ENCODE data around the gene CCDC40. TPM values are rescaled to one million over a fixed set of nuclear protein-coding genes. Genes with fewer than 3 reads are reported as not detected.

CCDC40 gene
- total and polyA plus RNA-seq, 12 donors: 2.1 to 15.7 (median 6.0) TPM

DNA sequence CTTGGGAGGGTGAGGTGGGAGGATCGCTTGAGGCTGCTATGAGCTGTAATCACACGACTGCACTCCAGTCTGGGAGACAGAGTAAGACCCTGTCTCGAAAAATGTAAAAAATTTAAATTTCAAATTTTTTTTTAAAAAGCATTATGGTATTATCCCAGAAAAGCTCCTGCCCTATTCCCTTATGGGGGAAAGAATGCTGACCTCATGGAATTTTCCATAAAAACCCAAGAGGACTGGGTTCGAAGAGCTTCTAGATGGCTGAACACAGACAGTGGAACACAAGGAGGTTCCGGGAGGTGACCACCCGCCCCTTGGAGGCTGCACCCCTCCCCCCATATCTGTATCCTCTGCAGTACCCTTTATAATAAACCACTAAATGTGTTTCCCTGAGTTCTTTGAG lies 106.5 kb downstream of the CCDC40 start:
- intact Hi-C loops (cut with DNase I): loop anchor here in 1 of 2 donors (10.0 kb wide), 1 partner anchor 242 kb away; no protein-coding TSS in a partner anchor
- no peak for DNase-seq
- H3K27me3 ChIP-seq: no peaks in the 10 kb centered on the region
- peaks cover 16 to 28% of the 10 kb centered on the region in 2 donors for H3K4me1 ChIP-seq (replicated peaks in 1 of 2)
- WGBS, 4 donors: 86 to 93% (median 91%) methylated on average over 6 of the region's 6 CpGs
- H3K27ac ChIP-seq: no peak overlapping the region
- peaks cover 0 to 62% of the 10 kb centered on the region in 2 donors for H3K36me3 ChIP-seq (replicated peaks in 1 of 2)
- H3K9me3 ChIP-seq (replicated peaks in 1 of 3): no peaks in the 10 kb centered on the region
- no peak overlapping the region for H3K4me3 ChIP-seq
- no peak for TF ChIP-seq POLR2A (IDR thresholded peaks at IDR 0.05)

DNA sequence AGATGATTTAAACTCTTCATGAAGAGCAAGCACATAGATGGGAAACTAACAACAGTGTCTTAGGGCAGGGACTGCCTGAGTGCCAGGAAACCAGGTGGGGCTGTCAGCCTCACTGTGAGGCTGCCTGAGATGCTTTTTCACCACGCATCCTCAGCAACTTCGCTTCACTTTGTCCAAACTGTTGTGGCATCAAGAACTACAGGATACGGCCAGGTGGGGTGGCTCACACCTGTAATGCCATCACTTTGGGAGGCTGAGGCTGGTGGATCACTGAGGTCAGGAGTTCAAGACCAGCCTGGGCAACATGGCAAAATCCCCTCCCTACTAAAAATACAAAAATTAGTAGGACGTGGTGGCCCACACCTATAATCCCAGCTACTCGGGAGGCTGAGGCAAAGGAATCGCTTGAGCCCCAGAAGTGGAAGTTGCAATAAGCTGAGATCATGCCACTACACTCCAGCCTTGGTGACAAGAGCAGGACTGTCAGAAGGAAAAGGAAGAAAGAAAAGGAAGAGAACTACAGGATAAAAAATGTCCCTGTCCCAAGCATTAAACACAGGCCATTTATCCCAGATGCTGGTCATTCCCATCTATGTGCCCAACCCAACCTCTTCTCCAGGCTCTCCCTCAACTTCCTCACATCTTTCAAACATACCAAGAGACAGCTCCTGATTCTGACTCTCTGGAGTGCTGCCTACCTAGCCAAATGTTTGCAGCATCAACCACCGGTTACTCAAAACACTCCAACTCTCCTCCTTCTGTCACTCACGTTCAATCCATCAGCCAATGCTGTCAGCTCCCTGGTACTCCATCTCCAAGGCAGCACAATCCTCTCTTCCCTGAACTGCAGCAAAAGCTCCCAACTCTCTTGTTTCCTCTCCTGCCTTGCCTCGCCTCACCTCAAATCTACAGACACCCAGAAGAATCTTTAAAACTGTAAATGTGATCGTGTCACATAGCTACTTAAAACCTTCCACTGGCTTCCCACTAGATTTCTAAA lies 108.9 kb downstream of the CCDC40 start:
- TF ChIP-seq, protein P1, sequence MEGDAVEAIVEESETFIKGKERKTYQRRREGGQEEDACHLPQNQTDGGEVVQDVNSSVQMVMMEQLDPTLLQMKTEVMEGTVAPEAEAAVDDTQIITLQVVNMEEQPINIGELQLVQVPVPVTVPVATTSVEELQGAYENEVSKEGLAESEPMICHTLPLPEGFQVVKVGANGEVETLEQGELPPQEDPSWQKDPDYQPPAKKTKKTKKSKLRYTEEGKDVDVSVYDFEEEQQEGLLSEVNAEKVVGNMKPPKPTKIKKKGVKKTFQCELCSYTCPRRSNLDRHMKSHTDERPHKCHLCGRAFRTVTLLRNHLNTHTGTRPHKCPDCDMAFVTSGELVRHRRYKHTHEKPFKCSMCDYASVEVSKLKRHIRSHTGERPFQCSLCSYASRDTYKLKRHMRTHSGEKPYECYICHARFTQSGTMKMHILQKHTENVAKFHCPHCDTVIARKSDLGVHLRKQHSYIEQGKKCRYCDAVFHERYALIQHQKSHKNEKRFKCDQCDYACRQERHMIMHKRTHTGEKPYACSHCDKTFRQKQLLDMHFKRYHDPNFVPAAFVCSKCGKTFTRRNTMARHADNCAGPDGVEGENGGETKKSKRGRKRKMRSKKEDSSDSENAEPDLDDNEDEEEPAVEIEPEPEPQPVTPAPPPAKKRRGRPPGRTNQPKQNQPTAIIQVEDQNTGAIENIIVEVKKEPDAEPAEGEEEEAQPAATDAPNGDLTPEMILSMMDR (IDR thresholded peaks at IDR 0.05): no peak
- no peak for TF ChIP-seq POLR2A (IDR thresholded peaks at IDR 0.05)
- peaks cover 20 to 33% of the 10 kb centered on the region in 2 donors for H3K4me1 ChIP-seq (replicated peaks in 1 of 2)
- peaks cover 0 to 38% of the 10 kb centered on the region in 2 donors for H3K36me3 ChIP-seq (replicated peaks in 1 of 2)
- H3K27me3 ChIP-seq: no peaks in the 10 kb centered on the region
- H3K27ac ChIP-seq: peak overlapping the region in 2 of 5 donors; percentile 95
- DNase-seq: no peak
- 44 to 52% (median 47%) methylated on average over 8 to 10 of the region's 10 CpGs for WGBS, 4 donors
- no peaks in the 10 kb centered on the region for H3K9me3 ChIP-seq (replicated peaks in 1 of 3)
- peak overlapping the region in 3 of 4 donors; percentile 49 to 91 (median 86) for H3K4me3 ChIP-seq
- intact Hi-C loops (cut with DNase I): loop anchor here (5.0 to 10.0 kb wide), 2 partner anchors 77 to 239 kb away; partner anchors contain the start of genes SGSH (in 1 of the 2) and SLC26A11 (in 1 of the 2)

DNA sequence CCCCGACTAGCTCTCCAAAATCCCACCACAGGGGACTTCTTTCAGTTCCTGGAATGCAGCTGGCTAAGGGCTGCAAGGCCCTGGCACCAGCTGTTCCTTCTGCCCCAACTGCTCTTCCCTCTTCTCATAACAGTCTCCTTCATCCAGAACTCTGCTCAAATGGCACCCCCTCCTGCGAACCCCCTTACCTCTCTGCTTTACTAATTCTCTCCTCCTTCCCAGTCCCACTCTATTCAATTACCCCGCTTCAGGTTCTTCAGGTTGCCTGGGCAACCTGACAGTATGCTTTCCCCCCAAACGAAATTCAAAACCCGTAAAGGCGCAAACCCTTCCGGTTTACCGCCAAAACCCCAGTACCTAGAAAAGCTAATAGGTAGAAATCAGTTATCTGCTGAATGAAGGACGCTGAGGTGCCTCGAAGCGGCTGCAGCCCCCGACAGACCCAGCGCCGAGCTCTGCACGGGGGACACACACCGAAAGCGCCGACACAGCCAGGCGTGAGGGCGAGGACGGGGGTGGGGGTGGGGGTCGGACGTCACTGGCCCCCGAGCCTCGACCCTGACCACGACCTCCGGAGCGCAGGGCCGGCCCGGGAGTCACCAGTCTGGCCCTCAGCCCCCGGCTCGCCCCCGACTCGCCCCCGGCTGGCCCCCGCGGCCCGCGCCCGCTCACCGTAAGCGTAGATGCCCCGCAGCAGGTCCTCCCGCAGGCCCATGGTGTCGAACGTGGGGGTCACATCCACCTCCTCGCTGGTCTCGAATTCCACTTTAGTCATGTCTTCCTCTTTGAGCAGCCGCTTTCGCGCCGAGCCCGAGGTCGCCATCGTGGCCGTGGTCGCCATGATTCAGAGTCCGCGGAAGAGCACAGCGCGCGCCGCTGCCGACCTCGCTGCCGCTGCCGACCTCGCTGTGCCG lies 109.9 kb downstream of the CCDC40 start:
- 0 to 1% (median 0%) methylated on average over 11 to 69 of the region's 69 CpGs for whole genome bisulfite sequencing, 4 donors
- Histone ChIP-seq H3K4me3 (peak overlapping the region in 3 of 4 donors; percentile 83 to 91 (median 86)), H3K27me3 (no peaks in the 10 kb centered on the region), H3K27ac (peak overlapping the region; percentile 76 to 95 (median 84)), H3K36me3 (replicated peaks in 1 of 2) (peaks cover 0 to 27% of the 10 kb centered on the region in 2 donors), H3K4me1 (replicated peaks in 1 of 2) (peaks cover 20 to 33% of the 10 kb centered on the region in 2 donors), H3K9me3 (replicated peaks in 1 of 3) (no peaks in the 10 kb centered on the region)
- intact Hi-C loops (cut with DNase I): loop anchor here (5.0 to 10.0 kb wide), 2 partner anchors 76 to 238 kb away; partner anchors contain the start of genes SGSH (in 1 of the 2) and SLC26A11 (in 1 of the 2)
- TF ChIP-seq POLR2A (IDR thresholded peaks at IDR 0.05): no peak
- TF ChIP-seq, protein P1 (IDR thresholded peaks at IDR 0.05): peak in 2 of 6 experiments; percentile 1 to 5
- DNase-seq: peak in 1 of 7 donors; percentile 41

DNA sequence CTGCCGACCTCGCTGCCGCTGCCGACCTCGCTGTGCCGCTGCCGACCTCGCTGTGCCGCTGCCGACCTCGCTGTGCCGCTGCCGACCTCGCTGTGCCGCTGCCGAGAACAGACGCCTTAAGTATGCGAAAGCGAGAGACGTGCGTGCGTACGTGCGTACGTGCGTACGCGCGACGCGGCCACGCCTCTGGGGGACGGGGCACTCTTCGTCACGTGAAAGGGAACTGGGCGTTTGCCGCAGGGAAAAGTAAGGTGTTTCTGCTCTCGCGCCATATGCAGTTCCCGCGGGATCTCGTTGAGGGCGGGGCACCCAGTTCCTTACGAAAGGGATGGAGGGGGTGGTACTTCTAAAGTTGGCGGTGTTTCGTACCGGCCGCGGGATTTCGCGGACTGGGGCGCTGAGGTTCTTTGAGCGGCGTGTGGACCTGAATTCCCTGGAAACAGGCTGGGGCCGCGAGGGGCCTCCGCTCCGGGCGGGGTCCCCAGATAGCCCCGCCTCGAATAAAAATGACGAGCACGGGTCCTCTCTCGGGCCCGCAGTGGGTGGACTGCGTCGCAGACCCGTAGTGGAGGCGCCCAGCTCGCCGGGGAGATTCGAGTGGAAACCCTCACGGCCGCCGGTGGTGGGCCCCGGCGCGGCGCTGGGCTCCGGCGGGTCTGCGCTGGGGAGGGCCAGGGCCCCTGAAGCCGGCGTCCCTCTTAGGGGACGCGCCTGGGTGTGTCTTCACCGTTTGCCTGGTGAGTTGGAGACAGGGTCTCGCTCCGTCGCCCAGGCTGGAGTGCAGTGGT lies 110.8 kb downstream of the CCDC40 start, which contains the start of gene EIF4A3:
TSS of gene EIF4A3 (minus strand) at position 94 of the 788 bp plus-strand sequence. CDS start 167 bp downstream, outside the sequence.
- peak within 1 kb of the TSS; percentile 49 to 92 (median 88) for H3K4me3 ChIP-seq
- no peaks in the 10 kb centered on the region for H3K27me3 ChIP-seq
- 0 to 1% (median 0%) methylated on average over 23 to 90 of the region's 90 CpGs for WGBS, 4 donors
- TF ChIP-seq POLR2A (IDR thresholded peaks at IDR 0.05): peak; percentile 80 to 86
- TF ChIP-seq, protein P1 (IDR thresholded peaks at IDR 0.05): peak in 2 of 6 experiments; percentile 1
- H3K9me3 ChIP-seq (replicated peaks in 1 of 3): no peaks in the 10 kb centered on the region
- H3K36me3 ChIP-seq (replicated peaks in 1 of 2): peaks cover 0 to 19% of the 10 kb centered on the region in 2 donors
- H3K27ac ChIP-seq: peak within 1 kb of the TSS; percentile 76 to 95 (median 84)
- DNase-seq: peak; percentile 98 to 99 (median 99)
- intact Hi-C loops (cut with DNase I): loop anchor here (5.0 to 10.0 kb wide), 2 partner anchors 75 to 238 kb away; partner anchors contain the start of genes SGSH (in 1 of the 2) and SLC26A11 (in 1 of the 2)
- peaks cover 20 to 33% of the 10 kb centered on the region in 2 donors for H3K4me1 ChIP-seq (replicated peaks in 1 of 2)

Data from adrenal gland (tissue), 12 donors.